Ramos (cell line): ENCODE data around the gene CENPB.
"Not testable (repeated sequence)": the region's sequence is repeated elsewhere in the genome, so short reads cannot be mapped to it uniquely, and the experiment has no call there.

Experiments used
- in situ Hi-C: fragments of 300-500 bp; cut with MboI; formaldehyde crosslinking; loops from one replicate; pipeline ENCODE4 v1.14.3; 2022; ENCODE audit warnings: low sequenced_read_pairs; ENCODE audit not compliant: unreplicated experiment

Gene CENPB, protein sequence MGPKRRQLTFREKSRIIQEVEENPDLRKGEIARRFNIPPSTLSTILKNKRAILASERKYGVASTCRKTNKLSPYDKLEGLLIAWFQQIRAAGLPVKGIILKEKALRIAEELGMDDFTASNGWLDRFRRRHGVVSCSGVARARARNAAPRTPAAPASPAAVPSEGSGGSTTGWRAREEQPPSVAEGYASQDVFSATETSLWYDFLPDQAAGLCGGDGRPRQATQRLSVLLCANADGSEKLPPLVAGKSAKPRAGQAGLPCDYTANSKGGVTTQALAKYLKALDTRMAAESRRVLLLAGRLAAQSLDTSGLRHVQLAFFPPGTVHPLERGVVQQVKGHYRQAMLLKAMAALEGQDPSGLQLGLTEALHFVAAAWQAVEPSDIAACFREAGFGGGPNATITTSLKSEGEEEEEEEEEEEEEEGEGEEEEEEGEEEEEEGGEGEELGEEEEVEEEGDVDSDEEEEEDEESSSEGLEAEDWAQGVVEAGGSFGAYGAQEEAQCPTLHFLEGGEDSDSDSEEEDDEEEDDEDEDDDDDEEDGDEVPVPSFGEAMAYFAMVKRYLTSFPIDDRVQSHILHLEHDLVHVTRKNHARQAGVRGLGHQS

DNA sequence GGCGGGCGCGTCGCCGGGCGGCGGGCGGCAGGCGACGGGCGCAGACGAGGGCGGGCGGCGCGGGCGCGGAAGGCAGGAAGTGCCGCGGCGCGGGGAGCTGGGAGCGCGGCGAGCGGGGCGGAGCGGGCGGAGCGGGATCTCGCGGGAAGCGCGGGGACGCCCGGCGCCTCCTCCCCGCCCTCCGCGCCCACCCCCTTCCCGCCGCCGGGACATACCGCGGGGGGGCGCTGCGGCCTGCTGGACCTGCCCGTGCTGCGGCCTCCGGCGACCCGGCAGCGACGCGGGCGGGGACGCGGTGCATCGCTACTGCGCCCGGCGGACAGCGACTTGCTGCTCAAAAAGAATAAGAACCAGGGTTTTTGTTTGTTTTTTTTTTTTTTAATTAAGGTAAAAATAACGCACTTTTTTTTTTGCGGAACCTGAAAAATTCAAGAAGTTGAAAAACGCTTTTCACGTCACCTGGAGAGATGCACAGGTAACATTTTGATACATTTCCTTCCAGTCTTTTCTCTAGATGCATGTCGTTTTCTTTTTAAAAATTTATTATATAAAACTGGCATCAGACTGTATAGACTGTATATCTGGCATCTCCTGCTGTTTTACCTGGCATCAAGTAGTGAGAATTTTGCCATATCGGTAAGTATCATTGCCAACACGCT, at the start of gene CENPB:
Gene CENPB (minus strand): TSS at position 76 of the 659 bp plus-strand sequence. CDS start 257 bp downstream, outside the sequence.
- in situ Hi-C loops, result loop anchor here (10.0 kb wide), 1 partner anchor 288 kb away; no protein-coding TSS in a partner anchor

DNA sequence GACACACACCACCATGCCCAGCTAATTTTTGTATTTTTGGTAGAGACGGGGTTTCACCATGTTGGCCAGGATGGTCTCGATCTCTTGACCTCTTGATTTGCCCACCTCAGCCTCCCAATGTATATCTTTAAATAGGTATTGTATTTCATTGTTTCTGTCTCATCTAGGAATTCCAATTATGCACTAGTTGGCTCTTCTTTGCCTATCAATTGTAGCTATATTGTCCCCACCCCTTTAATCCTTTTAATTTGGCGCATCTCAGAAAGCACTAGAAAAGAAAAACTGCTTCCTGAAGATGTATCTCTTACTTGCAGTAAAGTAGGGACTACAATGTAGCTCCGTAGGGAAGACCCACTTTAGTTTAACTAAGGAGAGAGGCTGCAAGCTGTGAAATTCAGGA, 49.6 kb upstream of the CENPB start:
- in situ Hi-C loops, result no loop called here

DNA sequence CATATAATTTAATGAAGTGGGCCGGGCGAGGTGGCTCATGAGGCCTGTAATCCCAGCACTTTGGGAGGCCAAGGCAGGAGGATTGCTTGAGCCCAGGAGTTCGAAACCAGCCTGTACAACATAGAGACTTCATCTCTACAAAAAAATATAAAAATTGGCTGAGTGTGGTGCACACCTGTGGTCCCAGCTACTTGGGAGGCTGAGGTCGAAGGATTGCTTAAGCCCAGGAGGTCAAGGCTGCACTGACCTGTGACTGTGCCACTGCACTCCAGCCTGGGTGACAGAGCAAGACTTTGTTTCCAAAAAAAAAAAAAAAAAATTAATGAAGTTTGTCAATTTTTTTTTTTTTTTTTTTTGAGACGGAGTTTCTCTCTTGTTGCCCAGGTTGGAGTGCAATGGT, 43.4 kb upstream of the CENPB start:
- in situ Hi-C loops, result not testable (repeated sequence)

DNA sequence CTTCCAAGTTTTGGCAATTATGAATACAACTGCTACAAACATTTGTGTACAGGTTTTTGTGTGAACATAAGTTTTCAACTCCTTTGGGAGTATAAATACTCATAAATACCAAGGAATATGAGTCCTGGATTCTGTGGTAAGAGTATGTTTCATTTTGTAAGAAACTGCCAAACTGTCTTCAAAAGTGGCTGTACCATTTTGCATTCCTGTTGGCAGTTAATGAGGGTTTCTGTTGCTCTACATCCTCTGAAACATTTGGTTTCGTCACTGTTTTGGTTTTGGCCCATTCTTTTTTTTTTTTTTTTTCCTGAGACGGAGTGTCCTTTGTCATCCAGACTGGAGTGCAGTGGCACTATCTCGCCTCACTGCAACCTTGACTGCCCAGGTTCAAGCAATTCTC, 42.3 kb upstream of the CENPB start:
- in situ Hi-C loops, result no loop called here

DNA sequence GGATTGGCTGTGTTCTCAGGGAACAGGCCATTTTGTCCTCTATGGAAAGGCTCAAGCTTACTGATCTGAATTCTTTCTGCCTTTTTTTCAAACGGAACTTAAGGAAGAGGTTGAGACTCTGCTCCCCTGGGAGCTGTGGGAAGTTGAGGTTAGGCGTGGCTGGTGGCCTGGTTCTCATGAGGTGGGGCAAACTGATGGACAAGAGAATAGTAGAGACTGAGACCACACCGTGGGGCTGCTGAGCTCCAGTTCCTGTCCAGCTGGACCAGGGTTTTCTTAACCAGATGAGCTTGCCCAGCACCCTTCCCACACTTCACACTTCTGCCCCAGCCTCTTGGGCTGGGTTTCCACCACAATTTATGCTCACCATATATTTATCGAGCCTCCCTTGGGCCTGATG, 39.9 kb upstream of the CENPB start:
- in situ Hi-C loops, result no loop called here

DNA sequence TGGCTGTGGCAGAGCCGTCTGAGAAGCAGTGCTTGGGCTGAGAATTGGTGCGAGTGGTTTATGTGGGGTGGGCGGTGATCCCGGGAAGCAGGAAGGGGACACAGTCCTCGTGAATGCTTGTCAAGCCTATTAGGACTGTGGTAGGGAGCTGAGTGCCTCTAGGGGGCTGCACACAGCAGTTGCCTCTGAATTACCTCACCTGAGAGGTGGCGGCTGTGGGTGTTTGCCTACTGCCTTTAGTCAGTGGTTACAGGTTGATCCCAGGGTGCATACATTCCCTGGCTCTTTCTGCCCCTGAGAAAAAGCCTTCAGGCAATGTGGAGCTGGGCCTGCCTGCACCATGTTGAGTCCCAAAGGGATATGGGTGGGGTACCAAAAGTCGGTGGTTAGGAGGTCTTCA, 39.0 kb upstream of the CENPB start:
- in situ Hi-C loops, result no loop called here

DNA sequence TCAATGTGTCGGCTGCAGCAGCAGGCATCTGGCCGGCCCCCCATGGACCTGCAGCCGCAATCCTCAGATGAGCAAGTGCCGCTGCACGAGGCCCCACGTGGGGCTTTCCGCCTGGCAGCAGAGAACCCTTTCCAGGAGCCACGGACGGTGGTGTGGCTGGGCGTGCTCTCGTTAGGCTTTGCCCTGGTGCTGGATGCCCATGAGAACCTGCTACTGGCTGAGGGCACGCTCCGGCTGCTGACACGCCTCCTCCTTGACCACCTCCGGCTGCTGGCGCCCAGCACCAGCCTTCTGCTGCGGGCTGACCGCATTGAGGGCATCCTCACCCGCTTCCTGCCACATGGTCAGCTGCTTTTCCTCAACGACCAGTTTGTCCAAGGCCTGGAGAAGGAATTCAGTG, 37.3 kb upstream of the CENPB start:
- in situ Hi-C loops, result no loop called here

DNA sequence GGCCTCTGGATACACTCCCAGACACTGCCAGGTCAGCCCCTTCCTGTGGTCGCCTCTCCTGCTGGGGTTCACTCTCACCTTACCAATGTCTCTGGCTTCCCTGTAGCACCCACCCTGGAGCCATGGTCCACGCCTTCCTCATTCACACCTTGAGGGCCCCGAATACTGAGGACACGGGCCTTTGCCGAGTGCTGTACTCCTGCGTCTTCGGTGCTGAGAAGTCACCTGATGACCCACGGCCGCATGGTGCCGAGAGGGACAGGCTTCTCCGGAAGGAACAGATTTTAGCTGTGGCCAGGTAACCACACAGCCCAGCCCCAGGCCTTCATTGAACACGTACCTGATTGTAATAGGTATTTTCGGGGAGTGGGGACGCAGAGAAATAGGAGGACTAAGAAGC, 35.5 kb upstream of the CENPB start:
- in situ Hi-C loops, result no loop called here

DNA sequence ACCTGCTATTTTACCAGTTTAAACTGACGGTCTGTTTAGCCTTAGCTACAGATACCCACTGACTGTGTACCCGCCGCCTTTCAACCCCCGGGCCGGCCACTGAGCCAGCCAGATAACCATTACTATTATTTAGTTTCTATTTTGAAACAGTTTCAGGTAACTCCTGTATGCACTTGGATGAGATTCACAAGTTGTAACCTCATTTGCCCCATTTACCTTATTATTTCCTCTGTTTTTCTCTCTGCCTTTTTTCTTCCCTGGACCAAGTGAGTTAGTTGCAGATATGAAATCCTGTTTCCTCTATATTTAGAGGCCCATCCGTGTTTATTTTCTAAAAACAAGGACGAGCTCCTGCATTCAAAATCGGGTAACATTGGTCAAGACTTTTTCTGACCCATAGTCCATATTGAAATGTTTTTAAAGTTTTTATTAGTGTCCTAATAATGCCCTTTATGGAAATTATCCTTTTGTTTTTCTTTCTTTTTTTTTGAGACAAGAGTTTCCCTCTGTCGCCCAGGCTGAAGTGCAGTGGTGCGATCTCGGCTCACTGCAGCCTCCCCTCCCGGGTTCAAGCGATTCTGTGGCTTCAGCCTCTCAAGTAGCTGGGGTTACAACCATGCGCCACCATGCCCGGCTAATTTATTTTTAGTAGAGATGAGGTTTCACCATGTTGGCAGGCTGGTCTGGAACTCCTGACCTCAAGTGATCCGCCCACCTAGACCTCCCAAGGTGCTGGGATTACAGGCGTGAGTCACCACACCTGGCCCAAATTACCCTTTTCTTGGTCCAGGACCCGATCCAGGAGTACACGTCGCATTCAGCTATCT, 34.6 kb upstream of the CENPB start:
- in situ Hi-C loops, result no loop called here

DNA sequence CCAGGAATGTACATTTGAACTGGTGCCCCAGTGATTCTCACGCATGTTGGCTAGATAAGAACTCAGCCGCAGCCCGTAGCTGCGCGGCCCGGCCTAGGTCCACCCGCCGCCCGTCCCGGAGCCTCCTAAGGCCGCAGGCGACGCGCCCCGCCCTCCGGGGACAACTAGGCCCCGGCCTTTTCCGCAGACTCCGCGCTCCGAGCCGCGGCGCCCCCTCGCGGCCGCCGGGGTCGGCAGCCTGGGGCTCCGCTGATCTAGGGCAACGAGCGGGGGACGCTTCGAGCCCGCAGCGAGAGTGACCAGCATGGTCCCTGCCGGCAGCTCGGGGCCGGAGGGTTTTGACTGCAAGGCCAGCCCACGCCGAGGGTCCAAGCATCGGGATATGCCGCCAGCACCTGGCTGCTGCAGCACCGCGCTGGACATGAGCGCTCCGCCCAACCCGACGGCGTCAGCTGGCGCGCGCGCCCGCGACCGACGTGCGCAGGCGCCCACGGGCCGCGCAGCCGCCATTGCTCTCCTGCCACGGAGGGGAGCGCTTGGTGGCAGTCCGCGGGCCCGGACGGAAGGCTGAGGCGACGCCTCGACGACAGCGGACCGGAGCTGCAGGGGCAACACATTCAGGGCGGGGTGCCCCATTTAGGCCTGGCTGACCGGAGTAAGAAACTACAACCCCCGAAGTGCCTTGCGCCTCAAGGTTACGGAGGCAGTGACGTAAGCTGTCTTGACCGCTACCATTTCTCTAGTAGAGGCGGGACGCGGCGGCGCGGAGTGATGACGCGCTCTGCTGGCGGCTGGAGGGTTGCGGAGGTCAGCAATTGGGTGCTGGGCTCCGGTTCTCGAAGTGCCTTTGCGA, 33.7 kb upstream of the CENPB start, which contains the start of gene AP5S1:
Gene AP5S1 (plus strand): TSS at position 500 of the 853 bp plus-strand sequence. CDS start 1,571 bp downstream, outside the sequence.
- in situ Hi-C loops, result no loop called here

DNA sequence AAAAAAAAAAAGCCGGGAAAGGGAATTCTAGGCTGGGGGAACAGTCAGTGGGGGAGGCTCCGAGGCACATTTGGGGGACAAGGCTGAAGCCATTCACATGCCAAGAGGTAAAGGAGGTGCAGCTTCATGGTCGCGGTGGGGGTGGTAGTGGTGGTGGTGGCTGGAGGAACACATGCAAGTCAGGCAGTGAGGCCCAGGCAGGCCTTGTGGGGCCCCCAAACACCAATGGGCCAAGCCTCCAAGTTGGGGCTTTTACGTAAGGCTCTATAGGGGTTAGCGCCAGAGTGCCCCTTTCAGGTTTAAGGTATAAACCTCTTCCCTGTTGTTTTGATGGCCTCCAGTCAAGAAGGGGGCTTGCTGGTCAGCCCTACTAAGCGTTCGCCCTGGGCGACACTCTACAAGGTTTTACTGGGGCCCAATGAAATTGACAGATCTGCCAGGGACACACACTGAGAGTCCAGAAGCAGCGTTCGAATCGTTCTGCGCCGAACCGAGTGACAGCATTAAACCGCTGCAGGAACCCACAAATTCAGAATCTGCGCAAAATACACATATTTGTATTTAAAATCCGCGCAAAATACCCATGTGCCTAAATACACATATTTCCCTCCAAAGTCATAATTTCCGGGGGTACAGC, 33.0 kb upstream of the CENPB start:
- in situ Hi-C loops, result no loop called here

DNA sequence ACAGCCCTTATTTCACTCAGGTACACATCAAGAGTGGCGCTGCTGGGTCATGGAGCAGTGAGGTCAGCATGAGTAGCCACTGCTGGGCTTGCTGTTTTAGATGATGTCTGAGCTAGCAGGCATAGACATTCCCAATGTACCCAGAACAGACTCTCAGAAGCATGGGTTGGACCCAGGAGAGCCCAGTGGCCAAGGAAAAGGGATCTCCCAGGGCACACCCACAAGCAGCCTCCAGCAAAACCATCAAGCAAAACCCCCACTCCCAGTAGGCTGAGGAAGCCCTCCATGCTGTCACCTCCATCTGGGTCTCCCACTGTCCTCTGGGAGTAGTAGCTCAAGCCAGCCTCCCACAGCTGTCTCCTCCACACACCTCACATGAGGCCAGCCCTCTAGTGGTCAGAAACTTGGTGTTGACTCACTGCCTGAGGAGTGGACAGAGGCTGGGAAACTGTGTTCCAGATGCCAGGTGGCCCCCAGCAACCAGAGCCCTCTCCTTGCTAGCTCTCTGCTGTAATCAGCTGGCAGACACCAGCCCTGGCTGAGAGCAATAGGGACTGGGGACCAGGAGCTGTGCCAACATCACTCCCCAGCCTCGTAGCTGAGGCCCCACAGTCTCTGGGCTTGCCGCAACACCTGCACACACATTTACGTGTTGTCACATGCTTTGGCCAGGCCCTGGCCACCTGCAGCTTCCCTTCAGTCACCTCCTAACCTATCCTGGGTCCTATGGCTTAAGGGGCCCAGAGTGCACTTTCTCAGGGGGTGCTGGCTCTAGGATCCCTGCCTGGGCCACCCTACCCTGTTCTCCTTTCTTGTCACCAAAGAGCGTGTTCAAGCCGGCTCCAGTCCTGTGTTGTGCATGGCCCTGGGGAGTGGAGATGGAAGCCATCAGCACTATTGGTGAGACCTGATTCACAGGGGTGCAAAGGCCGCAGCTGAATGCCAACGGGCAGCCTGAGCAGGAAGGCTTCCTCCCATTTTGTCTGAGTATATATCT, 31.9 kb upstream of the CENPB start:
- in situ Hi-C loops, result no loop called here

DNA sequence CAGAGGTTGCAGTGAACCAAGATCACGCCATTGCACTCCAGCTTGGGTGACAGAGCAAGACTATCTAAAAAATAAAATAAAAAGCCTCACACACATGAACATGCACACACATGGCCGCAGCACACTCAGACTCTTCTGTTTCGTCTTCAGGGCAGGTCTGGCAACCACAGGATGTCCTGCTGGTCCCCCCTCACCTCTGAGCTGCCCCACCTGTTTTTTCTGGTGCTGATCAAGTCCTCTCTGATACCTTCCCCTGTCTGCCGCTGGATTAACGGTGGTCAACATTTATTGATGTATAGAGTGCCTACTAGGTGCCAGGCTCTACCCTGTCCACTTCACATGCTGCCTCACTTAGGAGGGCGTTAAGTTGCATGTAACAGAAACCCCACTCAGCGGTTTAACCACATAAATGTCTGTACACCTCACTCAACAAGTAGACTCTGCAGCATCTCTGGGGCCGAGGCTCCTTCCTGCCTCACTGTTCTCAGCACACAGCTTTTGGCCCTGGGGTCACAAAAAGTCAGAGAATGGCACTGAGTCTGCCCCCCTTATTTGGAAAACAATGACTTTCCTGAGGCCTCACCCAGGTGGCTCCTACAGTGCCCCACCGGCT, 29.3 kb upstream of the CENPB start:
- in situ Hi-C loops, result no loop called here

DNA sequence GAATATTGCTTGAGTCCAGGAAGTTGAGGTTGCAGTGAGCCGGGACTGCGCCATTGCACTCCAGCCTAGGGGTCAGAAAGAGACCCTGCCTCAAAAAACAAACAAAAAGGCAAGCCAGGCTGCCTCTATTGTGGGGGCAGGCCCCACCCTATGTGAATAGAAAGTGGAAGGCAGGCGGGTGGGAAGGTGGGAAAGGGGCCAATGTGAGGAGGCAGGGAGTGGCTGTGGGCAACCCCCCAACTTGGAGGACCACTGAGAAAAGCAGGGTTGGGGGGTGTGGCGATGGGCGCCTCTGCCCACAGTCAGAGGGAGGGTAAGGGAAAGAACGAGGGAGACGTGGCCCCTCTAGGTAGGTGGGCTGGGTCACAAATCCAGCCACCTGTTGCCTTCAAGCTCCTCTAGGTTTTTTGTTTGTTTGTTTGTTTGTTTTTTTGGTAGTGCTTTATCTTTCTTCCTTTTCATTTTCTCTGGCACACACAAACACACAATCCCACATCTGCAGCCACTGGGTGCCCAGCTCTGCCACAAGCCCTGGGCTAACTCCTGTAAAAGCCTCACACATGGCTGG, 28.5 kb upstream of the CENPB start:
- in situ Hi-C loops, result no loop called here

DNA sequence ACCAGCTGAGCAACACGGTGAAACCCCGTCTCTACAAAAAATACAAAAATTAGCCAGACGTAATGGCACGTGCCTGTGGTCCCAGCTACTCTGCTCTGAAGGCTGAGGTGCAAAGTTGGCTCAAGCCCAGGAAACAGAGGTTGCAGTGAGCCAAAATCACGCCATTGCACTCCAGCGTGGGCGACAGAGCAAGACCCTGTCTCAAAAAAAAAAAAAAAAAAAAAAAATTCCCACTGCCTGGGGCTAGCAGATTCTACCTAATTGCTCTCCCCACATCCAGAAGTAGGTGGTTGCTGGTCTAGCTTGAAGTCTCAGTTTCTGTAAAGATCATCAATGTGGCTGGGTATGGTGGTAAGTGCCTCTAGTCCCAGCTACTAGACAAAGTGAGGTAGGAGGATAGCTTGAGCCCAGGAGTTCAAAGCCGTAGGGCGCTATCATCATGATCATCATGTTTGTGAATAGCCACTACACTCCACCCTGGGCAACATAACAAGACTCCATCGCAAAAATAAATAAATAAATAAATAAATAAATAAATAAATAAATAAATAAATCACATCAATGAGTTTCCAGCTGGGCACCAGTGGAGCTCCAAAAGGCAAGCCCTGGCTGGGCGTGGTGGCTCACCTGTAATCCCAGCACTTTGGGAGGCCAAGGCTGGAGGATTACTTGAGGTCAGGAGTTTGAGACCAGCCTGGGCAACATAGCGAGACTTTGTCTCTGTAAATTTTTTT, 27.5 kb upstream of the CENPB start:
- in situ Hi-C loops, result no loop called here
